Dermis microvascular lymphatic vessel endothelial cell (primary cell): ENCODE results near the gene RASGRF2. TPM values are rescaled to one million over a fixed set of nuclear protein-coding genes. Genes with fewer than 3 reads are reported as not detected.
A peak's percentile ranks its signal among the peaks of the same experiment; 100 is the strongest.
"Not testable (repeated sequence)": the region's sequence is repeated elsewhere in the genome, so short reads cannot be mapped to it uniquely, and the experiment has no call there.

Experiments used
- DNase-seq, 2 donors: peaks; one replicate each; pipeline versions ENCODE4 v3.0.0 to v3.0.0-alpha.2; 2010; ENCODE audit warnings: low read depth in 2 of 2
- total RNA-seq: library from RNA; depleted of rRNA; stranded (reverse); fragments of >200 nt; gene quantifications from 2 replicates; pipeline ENCODE4 v1.2.1, GENCODE V29; 2014

Gene RASGRF2
- total RNA-seq, 1 donor from 2014 or later, result 23.2 TPM

DNA sequence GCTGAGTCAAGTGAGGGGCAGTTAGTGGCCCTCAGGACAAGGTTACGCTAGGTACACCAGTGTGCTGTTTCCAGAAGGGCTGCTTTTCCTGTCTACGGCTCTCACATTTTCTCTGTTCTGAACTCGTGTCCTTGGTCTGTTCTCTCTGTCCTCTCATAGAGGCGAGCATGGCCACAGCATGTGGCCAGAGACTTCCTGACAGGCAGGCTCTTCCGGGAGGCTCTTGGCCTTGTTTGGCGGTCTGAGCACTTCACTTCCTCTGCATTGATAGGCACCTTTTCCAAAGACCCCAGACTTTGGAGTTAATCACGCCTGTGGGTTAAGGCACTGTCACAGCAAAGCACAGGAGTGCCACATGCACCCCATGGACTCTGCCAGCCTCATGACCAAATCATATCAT lies 274.1 kb downstream of the RASGRF2 start:
- no peak for DNase-seq

DNA sequence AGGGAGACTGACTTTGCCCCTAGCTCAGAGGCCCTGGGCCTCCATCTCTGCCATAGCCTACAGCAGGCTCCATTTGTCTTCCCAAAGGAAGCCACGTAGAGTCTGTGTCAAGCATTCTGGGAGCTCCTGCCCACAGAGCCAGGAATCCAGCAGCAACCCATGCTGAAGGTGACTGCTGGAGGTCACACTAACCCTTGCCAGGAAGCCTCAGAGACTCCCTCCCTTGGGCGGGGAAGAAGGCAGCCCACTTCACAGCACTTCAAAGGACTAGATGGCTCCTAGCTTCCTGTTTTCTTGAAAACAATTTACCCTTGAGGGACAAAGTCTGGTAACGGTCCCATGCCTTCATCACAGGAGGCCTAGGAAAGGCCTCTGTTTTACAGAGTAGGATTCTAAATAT lies 274.6 kb downstream of the RASGRF2 start:
- DNase-seq, result no peak

DNA sequence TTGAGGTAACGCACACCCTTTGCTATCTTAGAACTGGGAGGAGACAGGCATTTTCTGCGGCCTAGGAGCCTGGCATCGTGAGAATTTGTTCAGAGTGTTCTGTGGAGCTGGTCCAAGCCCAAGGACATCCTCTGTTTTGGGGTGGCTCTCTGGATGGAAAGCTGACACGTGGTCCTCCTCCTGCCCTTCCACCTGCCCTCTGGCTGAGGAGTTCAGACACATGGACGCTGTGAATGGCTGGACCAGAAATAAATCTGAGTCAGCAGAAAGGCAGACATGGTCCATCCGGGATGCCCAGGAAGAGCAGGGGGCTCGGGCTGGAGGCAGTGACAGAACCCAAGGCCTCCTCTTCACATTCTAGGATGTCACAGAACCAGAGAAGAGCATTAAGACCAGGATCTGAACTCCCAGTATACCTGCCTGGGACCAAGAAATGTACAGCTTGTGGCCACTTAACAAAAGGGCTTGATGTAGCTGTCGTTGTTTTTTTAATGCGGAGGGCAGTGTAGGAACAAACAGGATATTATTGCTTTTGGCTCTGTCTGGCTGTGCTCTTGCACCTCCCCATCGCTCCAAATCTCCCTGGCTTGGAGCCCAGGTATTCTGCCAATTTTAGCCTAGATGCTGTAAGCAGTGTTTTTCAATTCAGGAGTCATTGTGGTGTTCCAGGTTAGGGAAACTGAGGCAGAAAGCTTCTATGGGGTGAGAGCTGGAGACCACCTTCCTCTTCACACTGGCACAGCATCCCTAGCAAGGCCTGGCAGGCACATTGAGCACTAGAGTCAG lies 275.3 kb downstream of the RASGRF2 start:
- peak in 1 of 2 donors; percentile 8 for DNase-seq

DNA sequence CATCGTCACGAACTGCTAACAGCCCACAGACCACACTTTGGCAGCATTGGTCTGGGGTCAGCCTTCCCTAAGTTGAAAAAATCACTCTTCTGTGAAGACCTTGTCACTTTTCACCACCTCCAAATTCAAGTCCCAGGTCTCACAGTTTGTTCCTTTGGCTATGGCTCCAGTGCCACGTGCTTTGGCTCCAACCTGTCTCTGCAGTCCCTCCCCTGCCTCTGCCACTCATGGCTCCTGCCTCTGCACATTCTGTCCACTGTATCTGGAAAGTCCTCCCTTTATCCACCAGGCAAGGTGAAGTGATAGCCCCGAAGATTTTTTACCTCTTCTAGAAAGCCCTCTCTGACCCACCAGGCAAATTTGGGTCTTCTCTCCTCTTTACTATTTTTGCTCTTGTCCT lies 278.3 kb downstream of the RASGRF2 start:
- DNase-seq, result no peak

DNA sequence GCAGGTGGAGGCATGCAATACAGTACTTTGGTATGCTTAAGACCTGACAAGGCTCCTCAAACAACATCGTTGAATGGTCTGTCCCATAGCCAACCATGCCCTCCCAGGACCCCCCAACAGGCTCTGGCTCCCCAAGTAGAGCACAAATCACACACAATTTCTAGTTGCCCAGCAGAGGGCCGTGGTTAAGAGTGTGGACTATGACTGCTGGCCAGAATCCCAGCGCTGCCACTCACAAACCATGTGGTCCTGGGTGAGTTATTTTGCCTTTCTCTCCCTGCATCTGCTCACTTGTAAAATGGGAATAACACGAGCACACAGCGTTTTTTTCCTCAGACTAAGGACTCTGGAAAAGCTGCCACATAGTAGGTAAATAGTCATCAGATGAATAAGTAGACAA lies 279.4 kb downstream of the RASGRF2 start:
- DNase-seq, result no peak

DNA sequence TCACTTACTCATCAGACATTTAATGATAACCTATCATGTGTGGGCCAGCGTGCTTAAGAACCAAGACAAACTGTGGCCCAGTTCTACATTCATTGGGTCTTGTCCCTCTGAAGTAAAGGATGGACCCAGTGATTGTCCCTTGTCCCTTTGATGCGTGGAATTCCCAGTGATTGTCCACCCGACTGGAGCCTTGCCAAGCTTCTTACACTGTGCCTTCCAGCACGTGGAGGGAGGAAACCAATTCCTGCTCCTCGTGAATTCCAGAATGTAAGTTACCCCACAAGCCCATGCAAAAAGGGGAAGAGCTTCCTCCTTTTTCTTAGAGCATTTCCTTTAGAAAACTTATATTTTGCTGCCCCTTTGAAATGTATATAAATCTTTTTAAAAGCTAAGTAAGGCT lies 280.8 kb downstream of the RASGRF2 start:
- DNase-seq, result no peak

DNA sequence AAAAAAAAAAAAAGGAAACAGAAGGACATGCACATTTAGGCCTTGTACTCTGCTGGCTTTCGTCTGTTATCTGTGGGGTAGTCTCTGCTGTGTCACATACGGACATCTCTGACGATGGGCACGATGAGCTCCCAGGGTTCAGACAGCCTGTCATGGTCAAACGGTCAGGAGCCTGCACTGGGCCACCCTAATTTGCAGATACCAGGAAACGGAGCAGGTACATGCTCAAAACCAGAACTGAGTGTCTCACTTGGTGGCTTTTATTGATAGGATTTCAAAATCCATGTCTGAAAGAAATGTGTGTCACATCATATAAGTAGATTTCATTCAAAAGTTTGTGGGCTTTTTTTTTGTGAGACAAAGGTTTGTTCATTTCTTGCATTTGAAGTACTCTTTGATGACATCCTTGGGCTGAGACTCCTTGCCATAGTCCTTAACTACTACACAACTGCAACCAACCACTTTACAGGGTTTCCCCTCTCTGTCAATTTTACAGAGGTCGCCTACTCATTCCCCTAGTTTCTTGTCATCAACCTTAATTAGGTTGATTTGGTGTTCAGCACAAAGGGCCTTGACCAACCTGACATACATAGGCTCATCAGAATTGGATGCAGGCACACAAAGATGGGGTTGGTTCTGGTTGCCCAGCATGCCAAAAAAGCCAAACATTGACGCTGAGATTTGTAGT lies 281.9 kb downstream of the RASGRF2 start:
- no peak for DNase-seq

DNA sequence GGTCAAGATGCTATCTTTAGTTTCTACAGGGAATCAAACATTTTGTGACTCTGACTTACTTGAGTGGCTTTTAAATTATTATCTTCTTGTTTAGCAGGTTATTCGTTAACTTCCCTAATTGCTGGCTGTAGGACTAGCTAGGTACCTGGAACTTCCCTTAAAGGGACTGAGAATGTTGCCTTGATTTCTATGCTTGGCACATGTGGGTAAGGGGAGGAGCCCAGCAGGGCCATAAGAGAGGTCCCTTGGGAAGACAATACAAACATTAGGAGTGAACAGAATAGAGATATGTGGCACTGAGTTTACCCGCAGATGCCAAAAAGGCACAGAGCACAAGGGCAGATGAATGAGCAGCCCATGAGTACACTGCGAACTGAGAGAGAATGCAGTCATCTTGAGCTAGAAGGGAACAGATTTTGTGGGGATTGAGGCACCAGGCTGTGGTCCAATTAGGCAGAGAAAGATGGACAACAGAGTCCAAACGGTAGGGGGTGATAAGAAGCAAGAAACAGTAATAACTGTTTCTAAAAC lies 282.8 kb downstream of the RASGRF2 start:
- no peak for DNase-seq

DNA sequence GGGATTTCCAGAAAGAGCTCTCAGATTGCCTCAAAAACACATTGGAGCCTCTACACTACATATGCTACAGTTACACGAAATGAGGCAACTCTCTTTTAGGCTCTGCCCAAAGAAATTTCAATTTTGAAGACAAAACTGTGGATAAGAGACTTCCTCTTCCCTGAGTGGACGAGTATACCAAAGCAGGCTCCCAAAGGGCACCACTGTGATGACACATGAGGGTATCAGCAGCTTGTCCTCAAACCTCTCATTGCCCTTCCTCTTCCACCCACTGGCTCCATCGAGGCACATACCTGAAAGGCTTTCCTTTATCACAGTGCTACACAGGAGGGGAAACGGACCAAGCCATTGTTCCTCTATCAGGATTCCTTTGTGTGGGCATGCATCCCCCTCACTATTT lies 284.3 kb downstream of the RASGRF2 start:
- no peak for DNase-seq

DNA sequence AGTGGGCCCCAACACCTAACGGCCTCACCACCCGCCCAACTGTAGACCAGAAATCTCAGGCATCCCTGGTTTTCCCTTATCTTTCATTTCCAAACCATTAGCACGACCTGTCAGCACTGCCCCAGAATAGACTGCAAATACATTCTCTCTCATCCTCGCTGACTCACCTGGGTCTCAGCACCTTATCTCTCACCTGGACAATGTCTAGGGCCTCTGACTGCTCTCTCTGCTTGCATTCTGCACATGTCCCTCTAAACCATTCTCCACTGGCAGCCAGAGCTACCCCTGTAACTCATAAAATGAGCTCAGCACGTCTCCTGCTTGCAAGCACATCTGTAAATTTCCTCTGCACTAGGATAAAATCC lies 285.7 kb downstream of the RASGRF2 start:
- DNase-seq, result no peak

DNA sequence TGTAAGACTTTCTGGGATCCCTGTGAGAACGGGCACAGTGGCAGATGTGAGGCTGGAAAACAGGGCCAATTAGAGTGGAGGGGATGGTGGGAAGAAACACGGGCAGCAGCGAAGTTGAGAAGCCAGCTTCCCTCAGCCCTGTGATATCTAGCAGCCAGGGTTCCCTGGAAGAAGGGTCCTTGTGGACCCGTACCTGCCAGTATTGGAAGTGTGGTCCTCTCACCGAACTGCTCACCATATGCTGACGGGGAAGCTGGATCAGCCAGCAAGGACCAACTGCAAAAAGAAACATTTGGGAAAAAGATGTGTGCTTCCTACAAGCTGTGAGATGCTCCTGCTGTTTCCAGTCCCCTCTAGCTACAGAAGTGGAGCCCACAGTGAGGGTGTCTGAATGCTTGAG lies 286.5 kb downstream of the RASGRF2 start:
- DNase-seq, result no peak

DNA sequence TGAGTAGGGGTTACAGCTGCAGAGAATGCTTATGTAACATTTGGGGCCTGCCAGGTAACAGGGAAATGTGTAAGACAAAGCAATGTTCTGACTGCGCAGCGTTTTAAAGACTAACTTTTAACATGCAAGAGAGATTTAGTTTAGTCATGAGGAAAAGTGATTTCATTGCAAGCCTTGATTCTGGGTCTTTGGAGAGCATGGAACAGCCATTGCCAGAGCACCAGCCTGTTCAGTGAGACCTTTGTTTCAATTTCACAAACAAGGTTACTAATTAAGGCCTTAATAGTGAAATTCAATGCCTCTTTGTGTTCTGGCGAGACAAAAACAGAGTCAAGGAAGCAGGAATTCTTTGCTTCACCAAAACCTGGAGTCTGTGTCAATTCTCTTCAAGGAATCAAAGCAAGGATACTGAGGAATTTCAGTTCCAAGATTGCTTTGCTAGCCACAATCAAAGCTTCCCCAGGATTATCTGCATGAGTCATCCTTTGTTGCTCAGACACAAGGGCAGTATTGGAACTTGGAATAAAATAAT lies 287.3 kb downstream of the RASGRF2 start:
- DNase-seq, result peak in 1 of 2 donors; percentile 31

DNA sequence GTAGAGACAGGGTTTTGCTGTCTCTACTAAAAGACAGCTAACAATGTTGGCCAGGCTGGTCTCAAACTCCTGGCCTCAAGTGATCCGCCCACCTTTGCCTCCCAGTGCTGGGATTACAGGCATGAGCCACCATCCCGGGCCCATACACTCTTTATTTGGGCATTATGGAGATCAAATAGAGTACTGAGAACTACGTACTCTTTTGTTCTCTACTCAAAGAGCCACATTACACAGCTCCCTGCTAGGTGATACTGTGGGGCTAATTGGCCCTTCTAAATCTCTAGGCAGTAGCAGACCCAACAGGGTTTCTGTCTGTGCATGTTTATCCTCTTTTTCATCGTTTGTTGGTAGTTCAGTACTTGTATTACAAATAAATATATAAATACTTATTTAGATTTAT lies 289.1 kb downstream of the RASGRF2 start:
- no peak for DNase-seq

DNA sequence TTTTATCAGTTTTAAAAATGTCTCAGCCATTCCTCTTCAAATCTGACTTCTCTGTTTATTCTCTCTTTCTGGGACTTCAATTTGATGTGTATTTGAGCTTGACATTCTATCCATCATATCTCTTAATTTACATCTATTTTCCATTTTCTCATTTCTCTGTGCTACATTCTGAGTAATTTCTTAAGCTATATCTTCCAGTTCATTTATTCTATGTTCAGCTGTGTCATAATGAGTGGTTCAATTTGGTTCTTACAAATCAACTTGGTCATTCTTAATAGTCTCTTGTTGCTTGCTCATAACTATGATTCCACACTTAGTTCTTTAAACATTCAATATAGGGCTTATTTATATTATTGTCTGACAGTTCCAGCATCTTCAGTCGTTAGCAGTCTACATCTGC lies 289.8 kb downstream of the RASGRF2 start:
- no peak for DNase-seq

DNA sequence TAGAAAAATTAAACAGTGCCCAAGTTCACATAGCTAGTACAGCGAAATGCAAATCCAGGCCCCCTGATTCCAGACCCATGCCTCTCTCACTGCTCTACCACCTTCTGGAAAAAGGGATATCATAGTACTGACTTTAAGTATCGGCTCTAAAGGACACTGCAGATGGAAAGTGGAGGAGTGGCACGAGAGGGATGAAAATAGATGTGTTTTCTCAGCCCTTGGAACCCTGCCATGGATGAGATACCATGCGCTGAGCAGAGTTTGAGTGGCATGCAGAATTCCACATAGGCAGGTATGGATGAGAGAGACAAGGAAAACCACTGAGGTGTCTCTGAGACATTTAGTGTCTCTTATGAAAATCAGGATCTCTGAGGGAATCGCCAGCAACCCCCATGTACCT lies 291.8 kb downstream of the RASGRF2 start:
- DNase-seq, result no peak

DNA sequence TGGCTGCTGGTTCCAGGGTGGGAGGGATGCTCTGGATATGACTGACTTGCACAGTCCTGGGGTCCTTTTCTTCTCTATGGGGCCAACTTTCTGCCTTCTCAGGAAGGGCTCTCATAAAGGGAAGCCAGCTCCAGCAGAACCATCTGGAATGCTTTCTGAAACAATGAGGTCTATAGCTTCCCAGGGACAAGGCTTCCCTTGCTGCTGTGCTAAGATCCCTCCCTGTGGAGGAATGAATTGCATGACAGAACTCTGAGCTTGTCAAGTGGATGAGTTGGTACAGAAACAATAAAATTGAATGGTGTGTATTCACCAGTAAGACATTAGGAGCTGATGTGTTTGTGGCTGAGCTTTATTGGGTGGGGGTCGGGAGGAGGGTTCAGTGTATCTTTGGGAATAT lies 292.7 kb downstream of the RASGRF2 start:
- DNase-seq, result no peak

DNA sequence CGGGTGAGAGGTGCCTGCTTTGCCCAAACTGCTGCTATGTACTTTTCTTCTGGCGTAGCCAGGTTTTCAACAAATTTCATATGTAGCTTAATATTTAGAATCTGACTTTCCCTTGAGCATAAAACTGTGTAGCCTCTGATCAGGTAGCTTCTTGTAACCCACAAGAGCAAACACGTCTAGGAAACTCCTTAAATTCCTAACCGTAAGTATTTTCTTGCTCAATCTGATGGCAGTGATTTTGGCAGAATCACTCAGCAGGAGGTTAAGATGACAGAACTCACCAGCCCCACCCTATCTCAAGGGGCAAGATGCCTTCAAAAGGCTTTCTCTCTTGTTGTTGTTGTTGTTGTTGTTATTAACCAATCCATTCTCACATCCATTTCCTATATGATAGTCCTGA lies 293.7 kb downstream of the RASGRF2 start:
- no peak for DNase-seq

DNA sequence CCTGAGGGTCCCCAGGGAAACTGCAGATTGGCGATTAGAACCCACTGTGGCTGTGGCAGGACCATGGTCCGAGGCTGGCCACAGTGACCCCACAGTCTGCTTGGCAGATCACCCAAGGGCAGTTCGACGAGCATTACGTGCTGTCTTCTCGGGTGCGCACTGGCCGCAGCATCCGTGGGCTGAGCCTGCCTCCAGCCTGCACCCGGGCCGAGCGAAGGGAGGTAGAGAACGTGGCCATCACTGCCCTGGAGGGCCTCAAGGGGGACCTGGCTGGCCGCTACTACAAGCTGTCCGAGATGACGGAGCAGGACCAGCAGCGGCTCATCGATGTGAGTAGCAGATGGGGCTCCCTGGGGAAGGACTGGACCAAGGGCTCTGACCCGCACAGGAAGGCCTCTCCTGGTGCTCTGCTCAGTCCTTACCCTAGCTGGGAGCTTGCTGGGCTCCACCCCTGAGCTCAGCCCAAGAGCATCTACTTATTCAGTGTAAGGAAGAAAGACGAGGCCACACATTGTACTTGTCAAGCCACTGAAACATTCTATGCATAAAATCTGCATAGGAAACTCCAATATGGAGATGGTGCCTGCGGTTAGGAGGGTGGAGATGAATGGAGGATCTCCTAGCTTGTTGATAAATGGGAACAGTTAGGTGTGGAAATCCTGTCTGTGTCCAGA lies 294.9 kb downstream of the RASGRF2 start:
- no peak for DNase-seq

DNA sequence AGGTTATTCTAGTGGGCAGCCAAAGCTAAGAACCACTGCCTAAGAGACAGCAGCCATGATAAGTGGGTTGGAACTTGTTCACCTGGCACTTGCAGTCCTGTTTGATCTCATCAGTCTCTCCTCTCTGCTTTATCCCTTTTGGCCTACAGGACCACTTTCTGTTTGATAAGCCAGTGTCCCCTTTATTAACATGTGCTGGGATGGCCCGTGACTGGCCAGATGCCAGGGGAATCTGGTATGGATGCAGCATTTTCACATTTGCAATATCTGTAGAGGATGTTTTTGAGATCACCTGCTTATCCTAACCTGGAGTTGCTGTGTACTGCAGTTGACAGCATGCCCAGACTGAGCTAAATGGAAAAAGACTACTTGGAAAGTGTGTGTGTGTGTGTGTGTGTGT lies 296.6 kb downstream of the RASGRF2 start:
- no peak for DNase-seq

DNA sequence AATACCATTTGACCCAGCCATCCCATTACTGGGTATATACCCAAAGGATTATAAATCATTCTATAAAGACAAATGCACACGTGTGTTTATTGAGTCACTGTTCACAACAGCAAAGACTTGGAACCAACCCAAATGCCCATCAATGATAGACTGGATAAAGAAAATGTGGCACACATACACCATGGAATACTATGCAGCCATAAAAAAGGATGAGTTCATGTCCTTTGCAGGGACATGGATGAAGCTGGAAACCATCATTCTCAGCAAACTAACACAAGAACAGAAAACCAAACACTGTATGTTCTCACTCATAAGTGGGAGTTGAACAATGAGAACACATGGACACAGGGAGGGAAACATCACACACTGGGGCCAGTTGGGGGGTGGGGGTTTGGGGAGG lies 302.6 kb downstream of the RASGRF2 start:
- DNase-seq, result not testable (repeated sequence)

DNA sequence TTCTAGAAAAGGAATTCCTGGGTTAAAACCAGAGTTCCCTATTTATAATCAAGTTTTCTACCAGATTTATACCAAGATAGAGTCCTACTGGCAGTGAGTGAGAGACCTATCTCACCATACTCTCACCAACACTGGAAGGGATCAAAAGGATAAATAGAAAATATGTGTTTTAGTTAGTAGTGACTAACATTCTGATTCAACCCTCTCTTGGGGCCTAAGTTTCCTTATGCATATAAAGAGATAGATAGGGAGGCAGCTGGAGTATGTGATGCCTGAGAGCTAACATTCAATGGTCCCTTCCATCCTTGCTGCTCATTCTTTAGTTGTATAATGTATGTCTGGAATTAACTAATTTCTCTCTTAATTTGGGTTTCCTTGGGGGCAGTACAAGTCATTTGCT lies 304.9 kb downstream of the RASGRF2 start:
- DNase-seq, result no peak

DNA sequence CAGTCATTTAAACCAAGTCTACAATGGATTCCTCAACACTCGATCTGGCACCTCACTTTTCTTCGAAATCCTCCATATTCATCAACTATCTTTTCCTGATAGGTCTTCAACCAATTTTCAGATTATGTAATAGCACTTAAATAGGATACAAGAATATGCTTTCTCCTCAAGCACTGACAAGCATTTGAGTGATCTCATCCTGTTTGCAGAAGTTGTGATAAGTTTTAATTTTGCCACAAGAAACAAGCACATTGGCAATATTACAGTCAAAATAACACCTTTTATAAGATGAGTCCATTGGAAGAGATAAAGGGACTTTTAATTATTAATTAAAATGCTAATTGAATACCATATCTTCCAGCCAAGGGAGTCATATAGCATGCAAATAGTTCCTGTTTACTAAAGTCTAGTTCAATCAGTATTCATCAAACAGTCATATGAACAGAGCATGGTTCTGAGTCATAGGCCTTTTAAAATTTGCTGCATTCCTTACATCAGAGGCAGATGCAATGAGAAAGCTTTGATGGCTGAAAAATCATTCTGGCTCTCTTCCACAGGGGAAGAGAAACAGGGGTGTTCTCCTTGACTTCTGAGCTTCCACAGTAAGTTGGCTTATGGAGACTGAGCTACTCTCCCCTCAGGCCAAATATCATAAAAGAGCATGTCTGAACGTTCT lies 308.5 kb downstream of the RASGRF2 start:
- DNase-seq, result peak in 1 of 2 donors; percentile 58
